22Rv1 (cell line): ENCODE results near the gene STMN1.

Source experiments
- CTCF ChIP-seq: fragments of 450-650 bp; IDR thresholded peaks from 2 replicates; pipeline ENCODE4 v1.5.1; 2017; ENCODE audit warnings: mild to moderate bottlenecking
- ZFX ChIP-seq: fragments of 450-650 bp; IDR thresholded peaks from 2 replicates; pipeline ENCODE4 v1.6.1; 2017; ENCODE audit warnings: antibody characterized with exemption, borderline replicate concordance

GRCh38 chr1:25871086-25871703 lies 35.0 kb downstream of the STMN1 start:
- TF ChIP-seq CTCF (no peak), ZFX (no peak)
